Fibroblast of mammary gland (primary cell): ENCODE measurements around the gene BTBD7.

Experiments used
- DNase-seq: peaks from one replicate; pipeline ENCODE4 v3.0.0-alpha.2; 2010; ENCODE audit warnings: low read depth
- H3K4me3 ChIP-seq: 2 replicates; pipeline ENCODE4 v1.5.1; 2011; ENCODE audit warnings: low read depth, mild to moderate bottlenecking, low read length, moderate library complexity; ENCODE audit not compliant: control insufficient read depth
- TF ChIP-seq, protein P1 (sequence below): conservative IDR thresholded peaks from 2 replicates; pipeline ENCODE4 v1.5.1; 2011; ENCODE audit warnings: low read depth, low read length, inconsistent platforms; ENCODE audit not compliant: control insufficient read depth, insufficient read depth

The BTBD7 gene

DNA sequence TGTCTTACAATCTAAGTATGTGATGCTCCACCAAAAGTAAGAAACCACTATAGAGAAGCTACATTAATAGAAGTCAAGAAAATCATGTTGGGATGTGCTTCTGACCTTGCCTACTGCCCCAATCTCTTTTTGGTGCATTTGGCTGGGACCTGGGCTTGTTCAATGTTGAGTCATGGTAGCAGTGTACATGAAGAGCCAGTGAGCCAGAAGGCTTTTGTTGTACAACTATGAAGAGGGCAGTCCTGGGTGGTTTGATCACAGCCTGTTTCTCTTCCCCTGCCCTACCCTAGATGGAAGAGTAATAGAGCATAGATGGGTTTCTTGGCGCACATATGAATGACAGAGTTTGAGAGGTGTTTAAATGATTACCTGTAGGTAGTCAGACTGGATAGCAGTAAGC, 69.4 kb downstream of the BTBD7 start:
- no peak overlapping the region for H3K4me3 ChIP-seq
- peak; percentile 40 for DNase-seq
- TF ChIP-seq, protein P1, sequence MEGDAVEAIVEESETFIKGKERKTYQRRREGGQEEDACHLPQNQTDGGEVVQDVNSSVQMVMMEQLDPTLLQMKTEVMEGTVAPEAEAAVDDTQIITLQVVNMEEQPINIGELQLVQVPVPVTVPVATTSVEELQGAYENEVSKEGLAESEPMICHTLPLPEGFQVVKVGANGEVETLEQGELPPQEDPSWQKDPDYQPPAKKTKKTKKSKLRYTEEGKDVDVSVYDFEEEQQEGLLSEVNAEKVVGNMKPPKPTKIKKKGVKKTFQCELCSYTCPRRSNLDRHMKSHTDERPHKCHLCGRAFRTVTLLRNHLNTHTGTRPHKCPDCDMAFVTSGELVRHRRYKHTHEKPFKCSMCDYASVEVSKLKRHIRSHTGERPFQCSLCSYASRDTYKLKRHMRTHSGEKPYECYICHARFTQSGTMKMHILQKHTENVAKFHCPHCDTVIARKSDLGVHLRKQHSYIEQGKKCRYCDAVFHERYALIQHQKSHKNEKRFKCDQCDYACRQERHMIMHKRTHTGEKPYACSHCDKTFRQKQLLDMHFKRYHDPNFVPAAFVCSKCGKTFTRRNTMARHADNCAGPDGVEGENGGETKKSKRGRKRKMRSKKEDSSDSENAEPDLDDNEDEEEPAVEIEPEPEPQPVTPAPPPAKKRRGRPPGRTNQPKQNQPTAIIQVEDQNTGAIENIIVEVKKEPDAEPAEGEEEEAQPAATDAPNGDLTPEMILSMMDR, result no peak

DNA sequence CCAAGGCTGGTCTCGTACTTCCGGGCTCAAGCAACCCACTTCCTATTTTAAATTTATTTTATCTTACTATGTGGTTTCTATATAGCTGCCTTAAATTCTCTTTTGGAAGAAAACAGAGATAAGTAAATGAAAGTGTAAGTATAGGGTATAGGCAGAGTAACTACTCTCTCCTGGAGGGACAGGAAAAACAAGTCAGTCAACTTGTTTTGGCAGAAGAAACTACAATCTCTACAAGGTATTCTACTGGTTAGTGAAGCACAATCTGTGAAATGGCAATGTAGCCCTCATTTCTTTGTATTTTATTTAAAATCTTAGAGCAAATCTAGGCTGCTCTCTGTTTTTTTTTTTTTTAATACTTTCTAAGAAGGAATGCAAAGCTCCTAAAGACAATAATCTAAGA, 70.4 kb downstream of the BTBD7 start:
- no peak for DNase-seq
- no peak overlapping the region for H3K4me3 ChIP-seq
- TF ChIP-seq, protein P1, result no peak

DNA sequence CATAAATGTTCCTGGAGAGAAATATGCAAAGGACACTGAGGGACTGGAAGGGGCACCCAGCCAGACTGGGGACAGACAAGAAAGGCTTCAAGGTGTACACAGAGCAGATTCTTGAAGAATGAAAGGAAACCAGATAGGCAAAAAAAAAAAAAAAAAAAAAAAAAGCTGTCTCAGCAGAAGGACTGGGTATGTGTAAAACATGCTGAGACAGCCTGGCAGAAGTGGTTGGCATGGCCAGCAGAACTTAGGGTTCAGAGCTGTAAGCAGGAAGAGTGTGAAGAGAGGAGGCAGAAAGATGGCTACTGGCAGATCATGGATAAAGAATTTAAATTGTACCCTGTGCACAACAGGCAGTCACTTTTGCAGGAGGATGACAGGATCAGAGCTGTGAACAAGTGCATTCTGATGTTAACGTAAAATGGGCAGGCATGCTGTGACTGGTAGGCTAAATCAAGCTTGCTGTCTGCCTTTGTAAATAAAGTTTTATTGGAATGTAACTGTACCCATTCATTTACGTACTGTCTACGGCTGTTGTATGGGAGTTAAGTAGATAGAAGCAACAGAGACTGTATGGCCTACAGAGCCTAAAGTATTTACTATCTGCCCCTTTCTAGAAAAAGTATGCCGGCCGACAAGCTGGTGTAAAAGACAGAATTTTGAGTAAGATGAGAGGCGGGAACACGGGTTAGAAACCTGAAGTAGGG, 83.6 kb downstream of the BTBD7 start:
- TF ChIP-seq, protein P1, result no peak
- no peak overlapping the region for H3K4me3 ChIP-seq
- DNase-seq, result no peak

DNA sequence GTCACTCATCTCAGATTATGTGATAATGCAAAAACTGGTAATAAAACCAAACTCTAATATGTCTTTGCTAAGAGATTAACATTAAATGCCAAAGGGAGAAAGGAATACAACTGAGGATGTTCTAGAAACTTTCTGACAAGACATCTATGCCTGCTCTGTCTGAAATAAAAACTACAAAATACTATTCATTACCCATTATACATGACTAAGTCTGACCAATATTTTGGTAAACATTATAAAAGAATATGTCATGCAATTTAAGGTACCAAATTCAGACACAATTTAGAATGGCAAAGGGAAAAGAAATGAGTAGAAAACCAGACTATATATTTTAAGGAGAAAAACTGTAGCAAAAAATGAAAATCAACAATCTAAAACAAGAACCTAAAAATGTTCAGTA, 86.3 kb downstream of the BTBD7 start:
- TF ChIP-seq, protein P1, result no peak
- H3K4me3 ChIP-seq, result no peak overlapping the region
- no peak for DNase-seq

DNA sequence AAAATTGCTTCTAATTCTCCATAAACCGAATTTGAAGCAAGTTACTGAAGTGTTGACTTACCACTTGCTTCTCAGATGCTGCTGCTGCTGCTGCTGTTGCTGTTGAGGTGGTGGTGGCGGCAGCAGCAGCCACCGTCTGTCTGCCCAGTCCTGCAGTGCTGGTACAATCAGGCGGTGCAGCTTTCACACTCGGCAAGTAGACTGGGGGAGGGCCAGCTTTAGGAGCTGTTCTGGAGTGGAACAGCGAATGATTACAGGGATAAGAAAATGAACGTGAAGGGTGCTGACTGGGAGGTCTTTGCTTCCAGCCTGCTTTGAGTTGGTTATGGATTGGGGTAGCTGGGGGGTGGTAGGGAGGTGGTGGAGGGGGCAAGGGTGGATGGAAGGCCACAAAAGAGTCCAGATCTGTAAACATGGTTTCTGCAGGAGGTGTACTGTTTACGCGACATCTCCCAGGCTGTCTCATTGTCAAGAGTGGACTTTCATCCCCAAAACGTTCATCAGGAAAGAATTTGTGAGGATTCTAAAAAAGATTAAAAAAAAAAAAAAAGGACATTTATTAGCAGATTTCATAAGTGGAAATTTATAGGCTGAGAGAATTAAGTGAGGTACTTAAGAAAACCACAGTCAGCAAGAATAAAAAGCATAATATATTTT, 86.9 kb downstream of the BTBD7 start:
- H3K4me3 ChIP-seq, result no peak overlapping the region
- TF ChIP-seq, protein P1, result no peak
- no peak for DNase-seq

DNA sequence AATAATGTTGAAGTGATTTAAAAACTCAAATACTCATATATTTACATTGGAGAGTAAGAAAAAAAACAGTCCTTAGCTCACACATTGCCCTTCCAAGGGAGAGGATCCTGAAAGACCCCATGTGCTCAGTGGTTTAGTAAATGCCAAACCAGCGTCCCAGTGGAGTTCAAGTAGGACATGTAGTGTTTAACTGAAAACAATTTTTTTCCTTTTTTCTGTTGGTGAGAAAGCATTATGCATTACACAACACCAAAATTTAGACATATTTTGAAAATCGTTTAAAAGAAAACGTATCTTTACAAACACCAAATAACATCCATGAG, 92.2 kb downstream of the BTBD7 start:
- peak; percentile 53 for DNase-seq
- no peak overlapping the region for H3K4me3 ChIP-seq
- TF ChIP-seq, protein P1, result no peak
